Fibroblast of skin of left quadriceps (primary cell): ENCODE measurements around the gene CGREF1.

Experiments used
- DNase-seq, 2 experiments: peaks; one replicate each; pipeline ENCODE4 v3.0.0-alpha.2; 2013; ENCODE audit warnings: low read depth in 2 of 2

Gene CGREF1

GRCh38 chr2:27074738-27075565 is 44.0 kb downstream of the CGREF1 start:
- DNase-seq = no peak

- DNase-seq = no peak
These were observed 45.1 kb downstream of the CGREF1 start for GRCh38 chr2:27073782-27074181.

GRCh38 chr2:27072920-27073319 is 46.0 kb downstream of the CGREF1 start:
- DNase-seq = peak in 1 of 2 experiments; percentile 41

GRCh38 chr2:27071990-27072830 is 46.7 kb downstream of the CGREF1 start:
- peak; percentile 86 to 87 for DNase-seq

- peak; percentile 86 for DNase-seq
These were observed 47.5 kb downstream of the CGREF1 start, which contains the start of gene OST4 for GRCh38 chr2:27071277-27071989. Gene OST4, minus strand, starts transcription at chr2:27071654.

- no peak for DNase-seq
These were observed 48.2 kb downstream of the CGREF1 start for GRCh38 chr2:27070653-27071276.

- no peak for DNase-seq
These were observed 48.8 kb downstream of the CGREF1 start for GRCh38 chr2:27069961-27070618.

GRCh38 chr2:27069436-27069835 is 49.5 kb downstream of the CGREF1 start:
- no peak for DNase-seq

GRCh38 chr2:27067385-27067784 is 51.5 kb downstream of the CGREF1 start:
- no peak for DNase-seq

- DNase-seq = no peak
These were observed 53.8 kb downstream of the CGREF1 start for GRCh38 chr2:27065128-27065527.

- no peak for DNase-seq
These were observed 58.6 kb downstream of the CGREF1 start for GRCh38 chr2:27060323-27060722.

- no peak for DNase-seq
These were observed 59.6 kb downstream of the CGREF1 start for GRCh38 chr2:27059141-27059820.

GRCh38 chr2:27058210-27058609 is 60.7 kb downstream of the CGREF1 start:
- no peak for DNase-seq

- DNase-seq = no peak
These were observed 61.7 kb downstream of the CGREF1 start for GRCh38 chr2:27057184-27057583.

- DNase-seq = no peak
These were observed 64.2 kb downstream of the CGREF1 start for GRCh38 chr2:27054721-27055120.

GRCh38 chr2:27053776-27054175 is 65.2 kb downstream of the CGREF1 start:
- DNase-seq = no peak

GRCh38 chr2:27053321-27053720 is 65.6 kb downstream of the CGREF1 start:
- no peak for DNase-seq

GRCh38 chr2:27051902-27052645 is 66.9 kb downstream of the CGREF1 start:
- DNase-seq = no peak

- DNase-seq = peak; percentile 85 to 86
These were observed 67.7 kb downstream of the CGREF1 start, which contains the start of gene AGBL5 for GRCh38 chr2:27050996-27051901. Gene AGBL5, plus strand, starts transcription at chr2:27051668. Its CDS starts 1,291 bp downstream, at chr2:27052959.
